Ascending aorta (tissue), 2 donors: ENCODE data around the gene BEX3. TPM values are rescaled to one million over a fixed set of nuclear protein-coding genes. Genes with fewer than 3 reads are reported as not detected.

ENCODE experiments used
- DNase-seq, 2 donors: peaks; one replicate each; pipeline ENCODE4 v3.0.0-alpha.2; 2019; ENCODE audit warnings: low spot score in 2 of 2
- H3K27ac ChIP-seq, 2 donors: fragments of 200-600 bp; sonication (generic); one replicate each; pipeline ENCODE4 v1.5.1; 2016 to 2017; ENCODE audit warnings: mild to moderate bottlenecking in 1 of 2
- H3K27me3 ChIP-seq: fragments of 200-600 bp; sonication (generic); one replicate; pipeline ENCODE4 v1.5.1; 2017
- H3K36me3 ChIP-seq, 2 donors: fragments of 200-600 bp; sonication (generic); one replicate each; pipeline ENCODE4 v1.5.1; 2016
- H3K4me1 ChIP-seq, 2 donors: fragments of 200-600 bp; sonication (generic); one replicate each; pipeline ENCODE4 v1.5.1; 2016 to 2017; ENCODE audit warnings: mild to moderate bottlenecking in 1 of 2
- H3K4me3 ChIP-seq, 2 donors: fragments of 200-600 bp; sonication (generic); one replicate each; pipeline ENCODE4 v1.5.1; 2016 to 2017; ENCODE audit warnings: mild to moderate bottlenecking in 1 of 2
- H3K9me3 ChIP-seq, 2 donors: fragments of 200-600 bp; sonication (generic); one replicate each; pipeline ENCODE4 v1.5.1; 2016
- CTCF ChIP-seq, 3 experiments: fragments of 200-600 bp in 2 of 3; fragments of 450-650 bp in 1 of 3; sonication (generic) in 2 of 3; IDR thresholded peaks; one replicate each; pipeline ENCODE4 v1.5.1; 2016 to 2019; ENCODE audit warnings: antibody characterized with exemption in 3 of 3, mild to moderate bottlenecking in 1 of 3, moderate library complexity in 1 of 3
- intact Hi-C: fragments of 100-400 bp; cut with DNase I; formaldehyde crosslinking; loops from one replicate; pipeline ENCODE4 v1.15.1; 2023
- total RNA-seq: library from RNA; depleted of rRNA; stranded (reverse); fragments of >200 nt; gene quantifications from one replicate; pipeline ENCODE4 v1.1.0, GENCODE V29; 2016

The BEX3 gene
- total RNA-seq, 1 donor from 2014 or later: 32.1 TPM

DNA sequence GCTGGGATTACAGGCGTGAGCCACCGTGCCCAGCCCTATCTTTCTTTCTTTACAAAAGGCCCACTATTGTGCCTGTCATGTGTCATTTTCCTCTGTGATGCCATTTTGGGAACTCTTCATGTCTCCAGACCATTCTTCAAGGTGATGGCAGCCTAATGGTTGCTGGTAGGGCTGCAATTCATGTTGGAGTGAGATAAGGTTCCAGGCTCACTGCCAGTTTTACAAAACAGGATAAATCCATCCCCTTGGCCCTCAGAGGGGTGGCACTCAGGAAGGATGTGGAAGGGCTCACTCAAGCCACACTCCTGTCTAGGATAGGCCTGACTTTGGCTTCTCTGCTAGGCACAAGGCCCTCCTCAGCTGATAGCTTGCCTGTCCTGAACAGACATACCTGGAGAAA, 16.2 kb upstream of the BEX3 start:
- intact Hi-C loops: no loop called here
- H3K27ac ChIP-seq: no peak overlapping the region
- no peak for DNase-seq
- no peak overlapping the region for H3K4me3 ChIP-seq
- TF ChIP-seq CTCF (IDR thresholded peaks at IDR 0.05): no peak
- H3K27me3 ChIP-seq: no peaks in the 10 kb centered on the region
- no peaks in the 10 kb centered on the region for H3K36me3 ChIP-seq
- H3K4me1 ChIP-seq: no peaks in the 10 kb centered on the region
- no peaks in the 10 kb centered on the region for H3K9me3 ChIP-seq

DNA sequence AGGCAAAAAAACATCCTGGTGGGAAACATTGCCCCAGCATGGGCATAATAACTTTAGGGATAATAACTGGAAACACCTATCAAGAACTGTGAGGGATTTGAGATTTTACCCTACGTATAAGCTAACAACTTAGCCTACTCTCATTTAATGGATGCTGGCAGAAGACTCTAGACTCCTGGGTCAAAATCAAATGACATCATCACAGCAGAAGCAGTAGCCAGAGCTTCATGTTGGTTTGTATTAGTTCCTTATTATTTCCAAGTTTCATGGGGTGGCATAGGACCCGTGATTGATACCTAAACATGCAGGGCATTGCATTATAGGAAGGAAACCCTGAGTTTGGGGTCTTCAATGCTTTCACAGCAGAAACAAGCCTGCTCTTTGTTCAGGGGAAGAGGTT, 15.4 kb upstream of the BEX3 start:
- Histone ChIP-seq H3K27ac (no peak overlapping the region), H3K4me3 (no peak overlapping the region), H3K36me3 (no peaks in the 10 kb centered on the region), H3K4me1 (no peaks in the 10 kb centered on the region), H3K9me3 (no peaks in the 10 kb centered on the region), H3K27me3 (no peaks in the 10 kb centered on the region)
- no peak for DNase-seq
- intact Hi-C loops: no loop called here
- no peak for TF ChIP-seq CTCF (IDR thresholded peaks at IDR 0.05)

- no peaks in the 10 kb centered on the region for H3K27me3 ChIP-seq
- DNase-seq: no peak
- intact Hi-C loops: no loop called here
- no peaks in the 10 kb centered on the region for H3K36me3 ChIP-seq
- no peaks in the 10 kb centered on the region for H3K9me3 ChIP-seq
- no peak overlapping the region for H3K27ac ChIP-seq
- no peak overlapping the region for H3K4me3 ChIP-seq
- no peak for TF ChIP-seq CTCF (IDR thresholded peaks at IDR 0.05)
- no peaks in the 10 kb centered on the region for H3K4me1 ChIP-seq
Observed at GRCh38 chrX:103361798-103362197, 14.5 kb upstream of the BEX3 start.

- H3K4me3 ChIP-seq: no peak overlapping the region
- intact Hi-C loops: no loop called here
- H3K4me1 ChIP-seq: no peaks in the 10 kb centered on the region
- no peaks in the 10 kb centered on the region for H3K9me3 ChIP-seq
- no peaks in the 10 kb centered on the region for H3K27me3 ChIP-seq
- no peak for DNase-seq
- no peak for TF ChIP-seq CTCF (IDR thresholded peaks at IDR 0.05)
- no peaks in the 10 kb centered on the region for H3K36me3 ChIP-seq
- no peak overlapping the region for H3K27ac ChIP-seq
Observed at GRCh38 chrX:103362474-103362873, 13.9 kb upstream of the BEX3 start.

GRCh38 chrX:103363046-103363445, 13.3 kb upstream of the BEX3 start:
- H3K27me3 ChIP-seq: no peaks in the 10 kb centered on the region
- DNase-seq: no peak
- H3K4me1 ChIP-seq: no peaks in the 10 kb centered on the region
- intact Hi-C loops: no loop called here
- no peak overlapping the region for H3K4me3 ChIP-seq
- H3K9me3 ChIP-seq: no peaks in the 10 kb centered on the region
- H3K27ac ChIP-seq: no peak overlapping the region
- no peak for TF ChIP-seq CTCF (IDR thresholded peaks at IDR 0.05)
- H3K36me3 ChIP-seq: no peaks in the 10 kb centered on the region

GRCh38 chrX:103367502-103367901, 8.8 kb upstream of the BEX3 start:
- Histone ChIP-seq H3K9me3 (no peaks in the 10 kb centered on the region), H3K36me3 (no peaks in the 10 kb centered on the region), H3K4me1 (no peaks in the 10 kb centered on the region), H3K27ac (no peak overlapping the region), H3K27me3 (no peaks in the 10 kb centered on the region), H3K4me3 (no peak overlapping the region)
- no peak for DNase-seq
- no peak for TF ChIP-seq CTCF (IDR thresholded peaks at IDR 0.05)
- intact Hi-C loops: no loop called here
